Stimulated activated CD4-positive, alpha-beta T cell treated with anti-CD3 and anti-CD28 coated beads, Interleukin-1b, Interleukin-23, amount 100 ng/mL, for 1 hour (primary cell): ENCODE data around the gene IL1R2.

Source experiments
- DNase-seq, 2 donors: peaks; one replicate each; pipeline ENCODE4 v3.0.0-alpha.2; 2020; ENCODE audit warnings: low read depth in 2 of 2

Gene IL1R2

DNA sequence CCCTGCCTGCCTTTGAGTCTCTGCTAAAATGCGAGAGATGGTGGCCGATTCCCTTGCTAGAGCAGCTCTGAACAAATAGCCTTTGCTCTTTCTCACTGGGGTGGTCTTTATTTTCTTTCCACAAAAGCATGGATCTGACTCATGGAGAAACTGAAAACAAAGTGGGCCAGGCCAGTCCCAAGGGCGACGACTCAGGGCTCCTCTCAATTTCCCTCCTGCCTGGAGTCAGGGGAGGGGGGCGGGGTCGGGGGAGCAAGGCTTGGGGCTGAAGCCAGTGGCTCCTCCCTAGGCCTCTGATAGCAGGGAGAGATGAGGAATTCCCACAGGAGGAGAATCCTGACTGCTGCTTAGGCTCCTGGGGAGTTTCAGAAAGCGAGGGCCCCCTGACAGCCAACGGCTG lies 17.1 kb upstream of the IL1R2 start:
- no peak for DNase-seq

DNA sequence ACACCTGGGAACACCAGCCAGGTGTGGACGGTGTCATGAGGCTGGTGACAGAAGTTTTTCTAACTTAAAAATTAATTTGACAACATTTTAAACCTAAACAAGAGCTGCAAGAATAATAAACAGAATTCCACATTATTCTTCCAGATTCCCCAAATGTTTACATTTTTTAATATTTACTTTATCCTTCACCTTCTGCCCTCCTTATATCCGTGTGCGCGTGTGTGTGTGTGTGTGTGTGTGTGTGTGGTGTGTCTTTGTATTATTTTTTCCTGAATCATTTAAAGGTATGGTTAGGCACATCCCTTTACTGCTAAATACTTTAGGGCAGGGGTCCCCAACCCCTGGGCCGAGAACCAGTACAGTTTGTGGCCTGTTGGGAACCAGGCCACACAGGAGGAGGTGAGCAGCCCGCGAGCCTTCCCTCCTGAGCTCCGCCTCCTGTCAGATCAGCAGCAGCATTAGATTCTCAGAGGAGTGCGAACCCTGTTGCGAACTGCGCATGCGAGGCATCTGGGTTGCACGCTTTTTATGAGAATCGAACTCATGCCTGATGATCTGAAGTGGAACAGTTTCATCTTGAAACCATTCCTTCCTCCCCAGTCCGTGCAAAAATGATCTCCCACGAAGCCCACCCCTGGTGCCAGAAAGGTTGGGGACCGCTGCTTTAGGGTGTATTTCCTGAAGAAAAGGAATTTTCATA lies 16.4 kb upstream of the IL1R2 start:
- no peak for DNase-seq

DNA sequence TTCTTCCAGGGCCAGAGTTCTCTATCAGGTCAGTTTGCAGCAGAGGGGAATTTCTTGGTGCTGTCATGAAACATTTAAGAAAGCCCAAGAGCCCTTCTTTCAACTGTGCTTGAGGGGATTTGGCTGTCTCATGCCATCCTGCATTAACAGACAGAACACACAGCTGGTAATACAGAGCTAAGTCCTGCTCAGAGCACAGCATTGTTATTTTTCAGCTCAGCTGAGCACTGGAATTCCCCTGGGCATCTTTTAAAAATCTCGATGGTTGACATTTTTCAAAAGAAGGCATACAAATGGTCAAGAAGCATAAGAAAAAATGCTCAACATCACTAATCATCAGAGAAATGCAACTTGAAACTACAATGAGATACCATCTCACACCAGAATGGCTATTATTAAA lies 14.9 kb upstream of the IL1R2 start:
- DNase-seq, result no peak

GRCh38 chr2:101980368-101980767 lies 11.4 kb upstream of the IL1R2 start:
- DNase-seq, result no peak

DNA sequence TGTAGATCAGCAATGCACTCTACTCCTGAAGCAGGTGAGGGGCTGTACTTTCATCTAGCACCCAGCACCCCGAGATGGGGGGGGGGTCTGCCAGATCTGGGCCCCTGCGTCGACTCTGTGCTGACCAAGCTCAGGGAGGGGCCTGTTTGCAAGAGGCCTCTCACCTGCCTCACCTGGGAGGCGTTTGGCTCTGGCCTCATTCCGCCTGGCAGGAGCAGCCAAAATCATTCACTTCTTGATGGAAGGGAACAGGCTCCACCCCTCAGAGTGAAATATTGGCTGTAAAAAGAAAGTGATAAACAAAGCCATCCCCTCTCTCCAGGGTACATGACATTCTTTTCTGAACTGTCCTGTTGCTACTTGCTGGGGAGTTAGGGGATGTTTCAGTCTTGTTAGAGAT lies 10.7 kb upstream of the IL1R2 start:
- no peak for DNase-seq

DNA sequence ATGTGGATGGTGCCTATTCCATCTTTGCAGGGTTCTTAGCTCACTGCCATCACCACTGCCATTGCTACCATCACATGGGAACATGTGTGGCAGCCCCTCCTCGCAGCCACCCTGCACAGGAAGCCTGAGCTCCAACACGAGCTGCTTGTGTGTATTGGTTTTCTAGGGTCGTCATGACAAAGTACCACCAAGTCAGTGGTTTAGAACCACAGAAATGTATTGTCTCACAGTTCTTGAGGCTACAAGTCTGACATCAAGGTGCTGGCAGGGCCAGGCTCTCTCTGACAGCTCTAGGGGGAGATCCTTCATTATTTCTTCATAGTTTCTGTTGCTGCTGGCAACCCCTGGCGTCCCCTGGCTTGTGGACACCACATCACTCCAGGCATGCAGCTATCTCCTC lies 10.3 kb upstream of the IL1R2 start:
- DNase-seq, result no peak

DNA sequence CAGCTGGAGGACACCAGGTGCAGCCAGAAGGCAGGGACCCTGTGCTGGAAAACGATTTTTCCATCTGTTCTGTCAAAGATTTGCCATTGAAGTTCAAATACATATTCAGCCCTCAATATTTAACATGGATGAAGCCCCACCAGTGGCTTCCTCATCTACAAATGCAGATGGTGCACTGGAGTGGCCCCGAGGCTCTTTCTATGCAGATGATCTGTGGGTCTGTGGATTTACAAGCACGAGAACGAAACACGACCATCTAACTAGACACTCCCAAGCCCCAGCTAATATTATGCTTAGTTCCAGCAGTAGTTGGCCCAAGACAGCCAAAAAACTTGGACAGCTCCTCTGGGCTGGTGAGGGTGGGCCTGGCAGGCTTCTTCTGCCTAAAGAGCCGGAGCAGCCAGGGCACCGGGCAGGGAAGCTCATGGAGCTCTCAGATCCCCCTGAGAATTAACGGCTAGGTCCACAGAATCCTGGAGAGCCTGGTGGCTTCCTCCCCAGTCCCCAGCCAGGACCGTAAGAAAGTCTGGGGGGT lies 9.2 kb upstream of the IL1R2 start:
- DNase-seq, result no peak

DNA sequence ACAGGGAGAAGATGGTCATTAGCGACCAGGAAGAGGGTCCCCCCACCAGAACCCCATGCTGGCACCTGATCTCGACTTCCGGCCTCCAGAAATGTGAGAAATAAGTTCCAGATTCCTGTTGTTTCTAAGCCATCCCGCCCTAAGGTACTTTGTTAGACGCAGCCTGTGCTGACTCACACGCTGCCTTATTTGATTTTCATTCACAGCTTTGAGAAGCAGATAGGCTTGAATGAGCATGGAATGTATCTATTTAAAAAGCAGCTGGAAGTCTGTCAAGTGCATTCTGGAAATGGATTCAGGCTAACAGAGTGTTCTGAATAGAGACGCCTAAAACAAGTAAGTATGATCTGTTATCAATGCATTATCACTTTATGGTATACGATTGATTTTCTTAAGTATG lies 8.3 kb upstream of the IL1R2 start:
- no peak for DNase-seq

- no peak for DNase-seq
Measured at GRCh38 chr2:101983928-101984327, 7.8 kb upstream of the IL1R2 start.

DNA sequence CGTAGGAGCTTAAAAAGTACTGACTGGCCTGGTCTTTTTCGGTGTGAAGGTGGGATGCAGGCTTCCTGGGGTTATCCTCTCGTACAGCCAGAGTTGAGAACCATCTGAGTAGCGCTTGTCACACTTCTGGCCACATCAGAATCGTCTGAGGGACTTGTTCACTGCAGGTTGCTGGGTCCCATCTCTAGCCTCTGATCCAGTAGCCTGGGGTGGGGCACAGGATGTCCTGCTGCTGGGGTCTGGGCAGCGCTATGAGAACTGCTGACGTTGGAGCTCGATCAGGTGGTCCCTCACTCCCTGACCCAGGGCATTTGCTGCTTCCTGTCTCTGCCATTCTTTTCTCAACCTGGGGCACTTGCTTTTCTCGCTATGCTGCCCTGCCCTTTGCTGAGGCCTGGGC lies 7.1 kb upstream of the IL1R2 start:
- DNase-seq, result no peak

- DNase-seq, result no peak
Measured at GRCh38 chr2:101985101-101985792, 6.5 kb upstream of the IL1R2 start.

DNA sequence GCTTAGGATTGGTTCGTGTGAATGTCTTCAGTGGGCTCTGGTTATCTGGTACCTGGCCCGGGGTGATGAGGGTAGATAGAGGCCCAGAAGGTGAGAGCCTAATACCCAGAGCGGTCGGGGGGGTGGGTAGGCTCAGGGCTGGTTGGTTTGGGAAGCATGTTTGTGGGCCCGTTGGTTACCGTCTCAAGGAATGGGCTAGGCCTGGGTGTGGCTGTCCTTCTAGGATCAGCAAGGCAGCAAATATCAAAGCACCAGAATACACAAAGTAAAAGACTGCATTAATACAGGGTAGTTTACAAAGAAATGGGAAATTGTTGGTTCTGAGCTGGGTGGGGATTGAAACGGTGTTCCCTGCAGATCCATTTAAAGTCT lies 6.0 kb upstream of the IL1R2 start:
- DNase-seq, result no peak

GRCh38 chr2:101986376-101986775 lies 5.4 kb upstream of the IL1R2 start:
- no peak for DNase-seq

- DNase-seq, result no peak
Measured at GRCh38 chr2:101986804-101987740, 4.7 kb upstream of the IL1R2 start.

DNA sequence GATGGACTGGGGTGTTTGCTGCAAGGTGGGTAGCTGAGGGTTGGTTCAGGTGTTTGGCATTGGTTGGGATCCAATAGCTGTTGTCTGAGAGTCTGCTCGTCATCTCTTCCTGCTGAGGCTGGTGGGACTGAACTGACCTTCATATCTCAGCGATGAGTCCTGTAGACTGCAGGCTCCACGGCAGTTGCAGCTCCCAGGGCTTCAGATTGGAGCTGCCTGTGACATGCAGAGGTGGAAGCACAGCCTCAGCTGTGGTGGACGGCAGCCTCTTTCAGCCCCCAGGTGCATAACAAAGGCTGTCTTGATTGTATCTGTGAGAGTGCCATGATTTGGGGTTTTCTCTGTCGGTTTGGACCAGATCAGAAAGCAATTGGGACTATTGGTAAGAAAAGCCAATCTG lies 3.9 kb upstream of the IL1R2 start:
- no peak for DNase-seq

GRCh38 chr2:101988541-101988940 lies 3.2 kb upstream of the IL1R2 start:
- DNase-seq, result no peak

GRCh38 chr2:101989740-101990460 lies 1.9 kb upstream of the IL1R2 start:
- no peak for DNase-seq

DNA sequence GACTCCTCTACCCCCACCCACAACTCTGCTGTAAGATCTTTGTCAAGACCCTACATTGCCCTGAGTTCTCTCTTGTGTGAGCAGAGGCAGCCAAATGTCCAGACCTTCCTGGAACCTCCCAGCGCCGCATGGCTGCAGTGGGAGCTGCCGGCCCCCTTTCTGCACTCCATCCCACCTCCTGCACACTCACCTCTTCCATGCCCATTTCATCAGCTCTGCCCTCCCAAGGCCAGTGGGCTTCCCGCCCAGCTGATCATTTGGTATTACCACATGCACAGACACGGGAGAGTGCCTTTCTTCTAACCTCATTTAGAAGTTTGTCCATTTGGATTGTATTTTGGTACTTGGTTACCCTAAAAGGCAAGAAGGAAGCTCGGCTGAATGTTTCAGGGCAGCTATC lies 2.0 kb downstream of the IL1R2 start:
- DNase-seq, result no peak

DNA sequence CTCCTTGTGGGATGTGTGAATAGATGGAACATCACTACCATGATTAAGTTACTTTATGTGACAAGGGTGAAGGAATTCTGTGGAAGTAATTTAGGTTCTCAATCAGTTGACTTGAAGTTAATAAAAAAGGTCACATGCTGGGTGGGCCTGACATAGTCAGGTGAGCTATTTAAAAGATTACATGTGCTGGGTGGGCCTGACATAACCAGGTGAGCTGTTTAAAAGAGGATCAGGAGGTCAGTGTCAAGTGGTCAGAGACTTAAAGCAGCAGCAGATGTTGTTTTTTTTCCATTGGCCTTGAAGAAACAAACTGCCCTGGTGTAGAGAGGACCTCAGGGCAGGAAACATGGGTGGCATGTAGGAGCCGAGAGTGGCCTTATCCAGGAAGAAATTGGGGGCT lies 3.3 kb downstream of the IL1R2 start:
- no peak for DNase-seq

- DNase-seq, result no peak
Measured at GRCh38 chr2:101995804-101996203, 4.0 kb downstream of the IL1R2 start.

DNA sequence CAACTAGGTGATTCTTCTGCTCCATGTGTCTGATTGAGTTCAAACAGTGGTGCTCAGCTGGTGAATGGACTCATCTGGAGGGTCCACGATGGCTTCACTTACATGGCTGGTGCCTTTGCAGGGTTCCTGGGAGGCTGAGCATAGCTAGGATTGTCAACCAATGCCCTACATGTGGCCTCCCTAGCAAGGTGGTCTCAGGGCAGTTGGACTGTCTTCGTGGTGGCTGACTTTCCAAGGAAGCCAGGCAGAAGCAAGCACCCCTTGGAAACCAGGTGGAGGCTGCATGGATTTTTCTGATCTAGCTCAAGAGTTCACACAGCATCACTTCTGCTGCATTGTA lies 6.8 kb downstream of the IL1R2 start:
- DNase-seq, result no peak
